C4-2B (cell line): ENCODE measurements around the gene DNAAF8.
"Not testable (repeated sequence)": the region's sequence is repeated elsewhere in the genome, so short reads cannot be mapped to it uniquely, and the experiment has no call there.

Experiments
- H3K27ac ChIP-seq: fragments of 450-650 bp; 2 replicates; pipeline ENCODE4 v1.5.1; 2017
- ZFX ChIP-seq: fragments of 450-650 bp; IDR thresholded peaks from 2 replicates; pipeline ENCODE4 v1.6.1; 2017
- TF ChIP-seq, protein P1 (sequence below): fragments of 450-650 bp; conservative IDR thresholded peaks from 2 replicates; pipeline ENCODE4 v1.5.1; 2017; ENCODE audit warnings: mild to moderate bottlenecking

DNAAF8 gene

DNA sequence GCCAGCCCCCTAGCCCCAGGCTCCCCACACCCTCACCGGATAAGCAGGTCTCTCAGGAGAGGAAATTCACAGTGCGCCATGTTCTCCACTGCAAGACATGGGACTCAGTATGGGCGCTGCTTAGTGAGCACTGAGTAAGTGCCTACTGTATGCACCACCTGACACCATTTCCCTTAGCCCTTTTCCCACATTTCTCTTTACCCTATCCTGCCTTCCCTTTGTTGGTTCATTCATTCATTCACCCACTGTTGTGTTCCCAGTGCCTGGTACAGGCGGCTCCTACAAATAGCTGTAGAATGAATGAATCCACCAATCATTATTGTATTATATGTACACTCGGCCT lies 43.7 kb downstream of the DNAAF8 start:
- no peak overlapping the region for H3K27ac ChIP-seq
- TF ChIP-seq ZFX: no peak
- TF ChIP-seq, protein P1, sequence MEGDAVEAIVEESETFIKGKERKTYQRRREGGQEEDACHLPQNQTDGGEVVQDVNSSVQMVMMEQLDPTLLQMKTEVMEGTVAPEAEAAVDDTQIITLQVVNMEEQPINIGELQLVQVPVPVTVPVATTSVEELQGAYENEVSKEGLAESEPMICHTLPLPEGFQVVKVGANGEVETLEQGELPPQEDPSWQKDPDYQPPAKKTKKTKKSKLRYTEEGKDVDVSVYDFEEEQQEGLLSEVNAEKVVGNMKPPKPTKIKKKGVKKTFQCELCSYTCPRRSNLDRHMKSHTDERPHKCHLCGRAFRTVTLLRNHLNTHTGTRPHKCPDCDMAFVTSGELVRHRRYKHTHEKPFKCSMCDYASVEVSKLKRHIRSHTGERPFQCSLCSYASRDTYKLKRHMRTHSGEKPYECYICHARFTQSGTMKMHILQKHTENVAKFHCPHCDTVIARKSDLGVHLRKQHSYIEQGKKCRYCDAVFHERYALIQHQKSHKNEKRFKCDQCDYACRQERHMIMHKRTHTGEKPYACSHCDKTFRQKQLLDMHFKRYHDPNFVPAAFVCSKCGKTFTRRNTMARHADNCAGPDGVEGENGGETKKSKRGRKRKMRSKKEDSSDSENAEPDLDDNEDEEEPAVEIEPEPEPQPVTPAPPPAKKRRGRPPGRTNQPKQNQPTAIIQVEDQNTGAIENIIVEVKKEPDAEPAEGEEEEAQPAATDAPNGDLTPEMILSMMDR: no peak

DNA sequence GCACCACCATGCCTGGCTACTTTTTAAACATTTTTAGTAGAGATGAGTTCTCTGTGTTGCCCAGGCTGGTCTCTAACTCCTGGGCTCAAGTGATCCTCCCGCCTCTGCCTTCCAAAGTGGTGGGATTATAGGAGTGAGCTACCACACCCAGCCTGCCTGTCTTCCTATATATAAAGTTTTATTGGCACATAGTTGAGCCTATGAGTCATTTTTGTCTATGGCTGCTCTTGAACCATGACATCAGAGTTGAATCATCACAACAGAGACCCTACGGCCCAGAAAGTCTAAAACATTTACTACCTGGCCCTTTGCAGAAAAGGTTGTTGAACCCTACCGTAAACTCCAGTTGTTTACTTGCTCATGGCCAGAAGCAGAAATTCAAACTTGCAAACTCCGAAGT lies 45.9 kb downstream of the DNAAF8 start:
- TF ChIP-seq, protein P1: no peak
- TF ChIP-seq ZFX: no peak
- no peak overlapping the region for H3K27ac ChIP-seq

DNA sequence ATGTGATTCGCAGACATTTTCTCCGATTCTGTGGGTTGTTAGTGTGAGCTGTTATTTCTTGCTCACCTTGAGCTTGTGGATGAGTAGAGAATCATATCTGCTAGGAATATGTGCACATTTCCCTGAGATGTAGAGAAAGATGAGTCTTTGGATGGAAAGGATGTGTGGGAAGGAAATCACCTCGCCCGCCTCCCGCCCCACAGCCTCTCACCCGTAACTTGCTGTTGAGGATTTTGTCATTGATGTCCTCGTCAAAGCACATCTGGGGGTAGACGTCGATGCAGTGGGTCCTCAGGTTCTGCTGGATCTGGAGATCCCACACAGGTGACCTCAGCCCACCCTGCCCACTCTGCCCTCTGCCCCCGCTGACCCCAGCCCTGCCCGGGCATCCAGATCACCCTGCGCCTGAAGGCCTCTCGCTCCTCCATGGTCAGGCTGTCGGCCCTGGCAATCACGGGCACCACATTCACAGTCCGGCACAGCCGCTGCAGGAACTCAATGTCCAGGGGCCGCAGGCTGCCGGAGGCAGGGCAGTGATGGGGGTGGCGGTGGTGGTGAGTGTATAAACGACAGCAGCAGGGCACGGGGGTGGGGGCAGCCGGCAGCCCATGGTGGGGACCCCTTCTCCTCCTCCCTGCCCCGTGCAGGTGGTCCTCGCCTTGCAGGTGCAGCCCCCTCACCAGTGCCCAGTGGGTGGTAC lies 49.1 kb downstream of the DNAAF8 start:
- no peak overlapping the region for H3K27ac ChIP-seq
- no peak for TF ChIP-seq ZFX
- TF ChIP-seq, protein P1: no peak

DNA sequence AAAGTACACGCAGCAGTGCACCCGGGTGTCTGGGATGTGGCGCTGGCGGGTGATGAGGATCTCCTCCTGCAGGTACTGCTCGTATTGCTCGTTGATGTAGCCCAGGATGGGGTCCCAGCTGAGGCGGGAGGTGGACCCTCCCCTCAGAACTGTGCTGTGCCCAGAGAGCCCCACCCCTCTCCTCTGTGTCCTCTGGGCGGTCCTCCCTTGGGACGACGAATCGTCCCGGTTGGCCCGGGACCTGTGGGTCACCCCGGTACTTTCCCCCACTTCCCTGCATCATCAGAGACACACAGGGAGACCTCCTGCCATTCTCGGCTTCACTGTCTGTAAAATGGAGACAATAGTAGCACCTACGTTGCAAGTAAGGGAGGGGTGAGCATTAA lies 49.6 kb downstream of the DNAAF8 start:
- no peak overlapping the region for H3K27ac ChIP-seq
- TF ChIP-seq ZFX: no peak
- TF ChIP-seq, protein P1: no peak

DNA sequence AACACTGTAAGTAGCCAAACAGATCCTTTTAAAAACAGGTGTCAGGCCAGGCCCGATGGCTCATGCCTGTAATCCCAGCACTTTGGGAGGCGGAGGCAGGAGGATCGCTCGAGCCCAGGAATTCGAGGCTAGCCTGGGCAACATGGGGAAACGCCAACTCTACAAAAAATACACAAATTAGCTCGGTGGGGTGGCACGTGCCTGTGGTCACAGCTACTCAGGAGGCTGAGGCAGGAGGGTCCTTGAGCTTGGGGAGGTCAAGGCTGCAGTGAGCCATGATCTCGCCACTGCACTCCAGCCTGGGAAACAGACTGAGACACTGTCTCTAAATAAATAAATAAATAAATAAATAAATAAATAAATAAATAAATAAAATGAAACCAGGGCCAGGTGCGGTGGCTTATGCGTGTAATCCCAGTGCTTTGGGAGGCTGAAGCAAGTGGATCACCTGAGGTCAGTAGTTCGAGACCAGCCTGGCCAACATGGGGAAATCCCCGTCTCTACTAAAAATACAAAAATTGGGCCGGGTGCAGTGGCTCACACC lies 50.2 kb downstream of the DNAAF8 start:
- not testable (repeated sequence) for H3K27ac ChIP-seq

DNA sequence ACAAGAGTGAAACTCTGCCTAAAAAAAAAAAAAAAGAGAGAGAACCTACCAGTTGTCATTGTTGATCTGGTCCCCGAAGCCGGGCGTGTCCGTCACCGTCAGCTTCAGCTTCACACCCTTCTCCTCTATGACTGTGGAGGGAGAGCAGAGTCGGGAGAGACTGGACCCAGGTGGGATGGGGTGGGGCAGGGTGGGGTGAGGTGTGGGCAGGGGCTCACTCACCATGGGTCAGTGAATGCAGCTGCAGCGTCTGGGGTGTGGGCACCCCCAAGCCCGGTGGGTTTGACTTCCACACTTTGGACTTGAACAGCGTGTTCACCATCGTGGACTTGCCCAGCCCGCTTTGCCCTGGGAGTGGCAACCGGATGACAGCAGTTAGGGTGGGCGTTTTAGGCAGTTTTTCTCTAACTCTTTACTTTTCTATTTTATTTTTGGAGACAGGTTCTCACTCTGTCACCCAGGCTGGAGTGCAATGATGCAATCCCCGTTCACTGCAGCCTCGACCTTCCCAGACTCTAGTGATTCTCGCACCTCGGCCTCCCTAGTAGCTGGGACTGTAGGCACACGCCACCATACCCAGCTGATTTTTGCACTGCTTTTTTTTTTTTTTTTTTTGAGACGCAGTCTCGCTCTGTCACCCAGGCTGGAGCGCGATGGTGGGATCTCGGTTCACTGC lies 51.6 kb downstream of the DNAAF8 start:
- no peak overlapping the region for H3K27ac ChIP-seq
- no peak for TF ChIP-seq ZFX
- TF ChIP-seq, protein P1: no peak

DNA sequence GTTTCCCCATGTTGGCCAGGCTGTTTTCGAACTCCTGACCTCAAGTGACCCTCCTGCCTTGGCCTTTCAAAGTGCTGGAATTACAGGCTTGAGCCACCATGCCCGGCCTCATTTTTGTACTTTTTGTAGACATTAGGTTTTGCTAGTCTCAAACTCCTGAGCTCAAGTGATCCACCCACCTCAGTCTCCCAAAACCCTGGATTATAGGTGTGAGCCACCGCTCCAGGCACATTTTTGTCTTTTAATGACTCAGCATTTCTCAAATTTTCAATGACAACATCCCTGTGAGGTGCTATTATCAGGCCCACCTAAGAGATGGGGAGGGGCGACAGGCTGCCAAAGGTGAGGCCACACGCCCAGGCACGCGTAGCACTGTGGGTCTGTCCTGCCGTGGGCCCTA lies 52.7 kb downstream of the DNAAF8 start:
- no peak for TF ChIP-seq ZFX
- TF ChIP-seq, protein P1: no peak
- H3K27ac ChIP-seq: peak overlapping the region; percentile 14; the same call in 1 of the 2 replicates
